ENCODE results near the gene DDX6.

DNA sequence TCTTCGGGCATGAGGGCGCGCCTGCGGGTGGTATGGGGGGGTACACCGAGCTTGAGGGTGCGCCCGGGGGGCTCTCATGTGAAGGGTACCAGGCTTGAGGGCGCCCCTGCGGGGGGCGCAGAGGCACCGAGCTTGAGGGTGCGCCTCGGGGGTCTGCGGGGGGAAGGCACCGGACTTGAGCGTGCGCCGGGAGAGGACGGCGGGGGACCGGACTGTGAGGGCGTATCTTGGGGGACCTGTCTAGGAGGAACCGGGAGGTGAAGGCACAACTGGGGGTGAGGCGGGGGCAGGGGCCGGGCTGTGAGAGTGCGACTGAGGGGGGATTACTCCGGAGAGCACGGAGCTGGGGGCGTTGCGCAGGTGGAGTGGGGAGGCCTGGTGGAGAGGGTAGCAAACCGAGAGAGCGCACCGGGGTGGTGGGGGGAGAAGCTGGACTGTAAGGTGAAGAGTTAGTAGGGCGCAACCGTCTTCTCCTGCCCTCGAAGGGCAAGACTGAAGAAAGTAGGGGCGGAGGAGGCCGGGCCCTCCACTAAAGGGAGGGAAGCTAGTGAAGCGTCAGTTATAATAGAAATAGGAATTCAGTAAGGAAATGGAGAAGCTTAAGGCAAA is 1.1 kb upstream of the DDX6 start:
- TF ChIP-seq CTCF (IDR thresholded peaks at IDR 0.05; ENCODE audit: extremely low read depth in 1 of 2, insufficient read depth in 1 of 2, low read depth in 1 of 2, low read length in 2 of 2) (no peak), POLR2A (IDR thresholded peaks at IDR 0.05; ENCODE audit: low read depth, low read length) (no peak), EZH2 (IDR thresholded peaks at IDR 0.05; ENCODE audit: borderline replicate concordance, low read depth, low read length, severe bottlenecking) (no peak), JUN (IDR thresholded peaks at IDR 0.05; ENCODE audit: borderline replicate concordance, insufficient read depth, insufficient read length, low read depth) (no peak), POLR2AphosphoS5 (IDR thresholded peaks at IDR 0.05; ENCODE audit: insufficient read depth, low read depth, low read length) (no peak)
- TF ChIP-seq, protein P1, sequence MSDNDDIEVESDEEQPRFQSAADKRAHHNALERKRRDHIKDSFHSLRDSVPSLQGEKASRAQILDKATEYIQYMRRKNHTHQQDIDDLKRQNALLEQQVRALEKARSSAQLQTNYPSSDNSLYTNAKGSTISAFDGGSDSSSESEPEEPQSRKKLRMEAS (IDR thresholded peaks at IDR 0.05; ENCODE audit: insufficient read depth, insufficient read length), result no peak
